H1 (cell line): ENCODE results near the gene TNS2. TPM values are rescaled to one million over a fixed set of nuclear protein-coding genes. Genes with fewer than 3 reads are reported as not detected.

Source experiments
- BRCA1 ChIP-seq: IDR thresholded peaks from 2 replicates; pipeline ENCODE4 v1.6.1; 2012; ENCODE audit warnings: low read depth, low read length, improper control_type of control experiment
- CBX5 ChIP-seq: fragments of 300-800, 300-1000 bp; sonication (generic); IDR thresholded peaks from 2 replicates; pipeline ENCODE4 v1.7.1; 2016; ENCODE audit warnings: antibody characterized with exemption, low read length, low read depth
- CEBPB ChIP-seq: IDR thresholded peaks from 2 replicates; pipeline ENCODE4 v1.6.1; 2012; ENCODE audit warnings: low read depth, low read length
- CHD2 ChIP-seq: IDR thresholded peaks from 2 replicates; pipeline ENCODE4 v1.6.1; 2012; ENCODE audit warnings: low read length, improper control_type of control experiment
- CTBP2 ChIP-seq: IDR thresholded peaks from 2 replicates; pipeline ENCODE4 v1.7.0; 2011; ENCODE audit warnings: borderline replicate concordance, mild to moderate bottlenecking, moderate library complexity, mixed read lengths, low read length; ENCODE audit not compliant: insufficient read depth, insufficient read length
- EGR1 ChIP-seq: IDR thresholded peaks from 2 replicates; pipeline ENCODE4 v1.6.1; 2011; ENCODE audit warnings: low read depth, low read length, borderline replicate concordance
- GTF2F1 ChIP-seq: IDR thresholded peaks from 2 replicates; pipeline ENCODE4 v1.6.1; 2012; ENCODE audit warnings: low read depth, low read length, improper control_type of control experiment, borderline replicate concordance
- HDAC2 ChIP-seq, 2 experiments: fragments of 300-600 bp in 1 of 2; sonication (generic) in 1 of 2; IDR thresholded peaks; 2 replicates each; pipeline ENCODE4 v1.6.1; 2011 to 2012; ENCODE audit warnings: low read depth in 2 of 2, low read length in 2 of 2, mild to moderate bottlenecking in 2 of 2, moderate library complexity in 2 of 2, borderline replicate concordance in 1 of 2, inconsistent platforms in 1 of 2
- HDAC6 ChIP-seq: IDR thresholded peaks from one replicate; pipeline ENCODE4 v1.7.1; 2012; ENCODE audit warnings: low read depth, mild to moderate bottlenecking, inconsistent platforms, low read length, moderate library complexity
- JUND ChIP-seq: IDR thresholded peaks from 2 replicates; pipeline ENCODE4 v1.6.1; 2011; ENCODE audit warnings: mild to moderate bottlenecking, improper control_type of control experiment, low read length
- KDM4A ChIP-seq: IDR thresholded peaks from one replicate; pipeline ENCODE4 v1.7.1; 2012; ENCODE audit warnings: low read depth, mild to moderate bottlenecking, moderate library complexity, low read length, inconsistent platforms; ENCODE audit not compliant: severe bottlenecking
- NRF1 ChIP-seq: IDR thresholded peaks from 2 replicates; pipeline ENCODE4 v1.6.1; 2011; ENCODE audit warnings: mild to moderate bottlenecking, low read depth, low read length, improper control_type of control experiment
- PHF8 ChIP-seq: fragments of 200-600 bp; sonication (generic); conservative IDR thresholded peaks from 2 replicates; pipeline ENCODE4 v1.7.1; 2012; ENCODE audit warnings: low read depth, mild to moderate bottlenecking, inconsistent platforms, low read length, moderate library complexity
- POLR2AphosphoS5 ChIP-seq: IDR thresholded peaks from 2 replicates; pipeline ENCODE4 v1.6.1; 2011; ENCODE audit warnings: low read depth, low read length
- RAD21 ChIP-seq, 2 experiments: IDR thresholded peaks in 1 of 2; conservative IDR thresholded peaks in 1 of 2; 2 replicates each; pipeline ENCODE4 v1.6.1; 2011; ENCODE audit warnings: low read depth in 2 of 2, low read length in 2 of 2, improper control_type of control experiment in 1 of 2, inconsistent platforms in 1 of 2, mild to moderate bottlenecking in 1 of 2, moderate library complexity in 1 of 2
- RFX5 ChIP-seq: IDR thresholded peaks from 2 replicates; pipeline ENCODE4 v1.6.1; 2011; ENCODE audit warnings: low read depth, low read length, improper control_type of control experiment, borderline replicate concordance
- RXRA ChIP-seq: IDR thresholded peaks from 2 replicates; pipeline ENCODE4 v1.6.1; 2011; ENCODE audit warnings: low read depth, mild to moderate bottlenecking, low read length, moderate library complexity; ENCODE audit not compliant: insufficient read depth
- SIX5 ChIP-seq: IDR thresholded peaks from 2 replicates; pipeline ENCODE4 v1.6.1; 2011; ENCODE audit warnings: mild to moderate bottlenecking, low read depth, low read length
- SP4 ChIP-seq: IDR thresholded peaks from 2 replicates; pipeline ENCODE4 v1.6.1; 2012; ENCODE audit warnings: low read length, inconsistent platforms
- TAF7 ChIP-seq: optimal IDR thresholded peaks from 2 replicates; pipeline ENCODE3; 2011; ENCODE audit warnings: low read depth, mild to moderate bottlenecking, inconsistent platforms, low read length, moderate library complexity, borderline replicate concordance
- ZNF274 ChIP-seq: IDR thresholded peaks from 2 replicates; pipeline ENCODE4 v1.7.0; 2012; ENCODE audit warnings: low read length, borderline replicate concordance; ENCODE audit errors: extremely low read depth
- polyA plus RNA-seq, 7 experiments: library from polyadenylated mRNA; depleted of rRNA in 3 of 7; stranded (reverse) in 5 of 7; unstranded in 2 of 7; fragments of >200 nt in 5 of 7; fragments of 200-250 nt in 2 of 7; gene quantifications; 1 replicate in 5 of 7; 2 replicates in 1 of 7; 4 replicates in 1 of 7; pipeline versions ENCODE4 v1.2.1 to v1.2.3, GENCODE V29; 2011 to 2013; ENCODE audit warnings: missing spikeins in 2 of 7, mixed read lengths in 2 of 7
- total RNA-seq: library from RNA; stranded (reverse); fragmentation: NEBNext Ultra II Directional; extraction: Animal tissue kit (Norgen Biotek cat#: 25700); gene quantifications from 2 replicates; pipeline ENCODE4 v1.2.1, GENCODE V29; 2021
- TF ChIP-seq, protein P1 (sequence below): IDR thresholded peaks from 2 replicates; pipeline ENCODE4 v1.6.1; 2012; ENCODE audit warnings: low read length, inconsistent platforms

The TNS2 gene
- total and polyA plus RNA-seq, 2 of the 8 experiments (the other 6 are each of a cell fraction or from before 2014, with no cell fraction given) = 2.8 to 4.7 TPM

GRCh38 chr12:53005986-53006809 lies 43.7 kb upstream of the TNS2 start, which contains the start of gene EIF4B (continued):
- no peak for TF ChIP-seq RFX5
- TF ChIP-seq TAF7 = peak; percentile 96
- TF ChIP-seq HDAC2 (IDR thresholded peaks at IDR 0.05; ENCODE audit: borderline replicate concordance in 1 of 2, low read depth in 2 of 2, low read length in 2 of 2) = no peak
- no peak for TF ChIP-seq JUND
- TF ChIP-seq RAD21 (IDR thresholded peaks at IDR 0.05 in 1 of 2, conservative IDR thresholded peaks at IDR 0.05 in 1 of 2; ENCODE audit: low read depth in 2 of 2, low read length in 2 of 2) = no peak
- TF ChIP-seq SIX5 = no peak
- TF ChIP-seq SP4 = peak; percentile 69; the same call in 1 of the 2 replicates
- TF ChIP-seq, protein P1, sequence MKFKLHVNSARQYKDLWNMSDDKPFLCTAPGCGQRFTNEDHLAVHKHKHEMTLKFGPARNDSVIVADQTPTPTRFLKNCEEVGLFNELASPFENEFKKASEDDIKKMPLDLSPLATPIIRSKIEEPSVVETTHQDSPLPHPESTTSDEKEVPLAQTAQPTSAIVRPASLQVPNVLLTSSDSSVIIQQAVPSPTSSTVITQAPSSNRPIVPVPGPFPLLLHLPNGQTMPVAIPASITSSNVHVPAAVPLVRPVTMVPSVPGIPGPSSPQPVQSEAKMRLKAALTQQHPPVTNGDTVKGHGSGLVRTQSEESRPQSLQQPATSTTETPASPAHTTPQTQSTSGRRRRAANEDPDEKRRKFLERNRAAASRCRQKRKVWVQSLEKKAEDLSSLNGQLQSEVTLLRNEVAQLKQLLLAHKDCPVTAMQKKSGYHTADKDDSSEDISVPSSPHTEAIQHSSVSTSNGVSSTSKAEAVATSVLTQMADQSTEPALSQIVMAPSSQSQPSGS = peak; percentile 59; the same call in 1 of the 2 replicates
- TF ChIP-seq KDM4A = peak; percentile 9
- TF ChIP-seq CHD2 = no peak
- peak; percentile 76; the same call in 1 of the 2 replicates for TF ChIP-seq GTF2F1
- TF ChIP-seq RXRA = no peak
- TF ChIP-seq CBX5 = no peak
- peak; percentile 23; the same call in 1 of the 2 replicates for TF ChIP-seq CEBPB
- TF ChIP-seq HDAC6 = no peak
- TF ChIP-seq CTBP2 = no peak
- TF ChIP-seq ZNF274 = no peak
- TF ChIP-seq PHF8 = peak; percentile 88
- no peak for TF ChIP-seq BRCA1
- peak; percentile 25; the same call in 1 of the 2 replicates for TF ChIP-seq NRF1
- TF ChIP-seq POLR2AphosphoS5 = no peak; the same call in none of the 2 replicates
- TF ChIP-seq EGR1 = no peak
